ENCODE results near the gene TBKBP1. TPM values are rescaled to one million over a fixed set of nuclear protein-coding genes. Genes with fewer than 3 reads are reported as not detected.
"Not testable (repeated sequence)": the region's sequence is repeated elsewhere in the genome, so short reads cannot be mapped to it uniquely, and the experiment has no call there.

Gene TBKBP1
- total and polyA plus RNA-seq, 9 donors = 14.4 to 37.8 (median 30.0) TPM

- H3K27ac ChIP-seq (ENCODE audit: low read length); H3K4me1 ChIP-seq (ENCODE audit: control insufficient read depth, insufficient read depth, low read length); DNase-seq; H3K36me3 ChIP-seq (ENCODE audit: control insufficient read depth, insufficient read depth, low read length); H3K4me3 ChIP-seq (ENCODE audit: low read length); H3K9me3 ChIP-seq (replicated peaks; ENCODE audit: control insufficient read depth, low read depth, low read length): not testable (repeated sequence)
- WGBS (ENCODE audit: insufficient coverage) = 90% methylated on average over 7 of the region's 12 CpGs
- H3K27me3 ChIP-seq (ENCODE audit: control insufficient read depth, insufficient read depth, low read length) = peaks cover 32% of the 10 kb centered on the region
Observed at GRCh38 chr17:47739945-47740344, 46.0 kb downstream of the TBKBP1 start.

GRCh38 chr17:47741109-47741792, 47.3 kb downstream of the TBKBP1 start:
- H3K4me1 ChIP-seq (ENCODE audit: control insufficient read depth, insufficient read depth, low read length) = peaks cover 4% of the 10 kb centered on the region
- H3K27me3 ChIP-seq (ENCODE audit: control insufficient read depth, insufficient read depth, low read length) = peaks cover 35% of the 10 kb centered on the region
- WGBS (ENCODE audit: insufficient coverage) = 72% methylated on average over 9 of the region's 11 CpGs
- no peaks in the 10 kb centered on the region for H3K9me3 ChIP-seq (replicated peaks; ENCODE audit: control insufficient read depth, low read depth, low read length)
- no peak overlapping the region for H3K4me3 ChIP-seq (ENCODE audit: low read length)
- H3K36me3 ChIP-seq (ENCODE audit: control insufficient read depth, insufficient read depth, low read length) = no peaks in the 10 kb centered on the region
- no peak overlapping the region for H3K27ac ChIP-seq (ENCODE audit: low read length)
- DNase-seq = no peak

GRCh38 chr17:47741793-47742145, 47.8 kb downstream of the TBKBP1 start:
- peaks cover 4% of the 10 kb centered on the region for H3K4me1 ChIP-seq (ENCODE audit: control insufficient read depth, insufficient read depth, low read length)
- no peaks in the 10 kb centered on the region for H3K36me3 ChIP-seq (ENCODE audit: control insufficient read depth, insufficient read depth, low read length)
- no peak overlapping the region for H3K27ac ChIP-seq (ENCODE audit: low read length)
- H3K4me3 ChIP-seq (ENCODE audit: low read length) = no peak overlapping the region
- H3K27me3 ChIP-seq (ENCODE audit: control insufficient read depth, insufficient read depth, low read length) = peaks cover 31% of the 10 kb centered on the region
- H3K9me3 ChIP-seq (replicated peaks; ENCODE audit: control insufficient read depth, low read depth, low read length) = no peaks in the 10 kb centered on the region
- WGBS (ENCODE audit: insufficient coverage) = 58% methylated on average over 7 of the region's 9 CpGs
- DNase-seq = no peak

GRCh38 chr17:47742319-47743181, 48.6 kb downstream of the TBKBP1 start:
- Histone ChIP-seq H3K27me3 (ENCODE audit: control insufficient read depth, insufficient read depth, low read length) (peaks cover 31% of the 10 kb centered on the region), H3K27ac (ENCODE audit: low read length) (no peak overlapping the region), H3K4me1 (ENCODE audit: control insufficient read depth, insufficient read depth, low read length) (peaks cover 4% of the 10 kb centered on the region), H3K9me3 (replicated peaks; ENCODE audit: control insufficient read depth, low read depth, low read length) (no peaks in the 10 kb centered on the region), H3K36me3 (ENCODE audit: control insufficient read depth, insufficient read depth, low read length) (no peaks in the 10 kb centered on the region), H3K4me3 (ENCODE audit: low read length) (no peak overlapping the region)
- no peak for DNase-seq
- WGBS (ENCODE audit: insufficient coverage) = 26% methylated on average over 21 of the region's 26 CpGs

GRCh38 chr17:47744168-47745036, 50.4 kb downstream of the TBKBP1 start:
- no peaks in the 10 kb centered on the region for H3K36me3 ChIP-seq (ENCODE audit: control insufficient read depth, insufficient read depth, low read length)
- H3K4me3 ChIP-seq (ENCODE audit: low read length) = no peak overlapping the region
- H3K4me1 ChIP-seq (ENCODE audit: control insufficient read depth, insufficient read depth, low read length) = peaks cover 4% of the 10 kb centered on the region
- no peak for DNase-seq
- peaks cover 32% of the 10 kb centered on the region for H3K27me3 ChIP-seq (ENCODE audit: control insufficient read depth, insufficient read depth, low read length)
- 50% methylated on average over 8 of the region's 22 CpGs for WGBS (ENCODE audit: insufficient coverage)
- no peaks in the 10 kb centered on the region for H3K9me3 ChIP-seq (replicated peaks; ENCODE audit: control insufficient read depth, low read depth, low read length)
- no peak overlapping the region for H3K27ac ChIP-seq (ENCODE audit: low read length)

- Histone ChIP-seq H3K9me3 (replicated peaks; ENCODE audit: control insufficient read depth, low read depth, low read length) (no peaks in the 10 kb centered on the region), H3K36me3 (ENCODE audit: control insufficient read depth, insufficient read depth, low read length) (no peaks in the 10 kb centered on the region), H3K27ac (ENCODE audit: low read length) (no peak overlapping the region), H3K4me1 (ENCODE audit: control insufficient read depth, insufficient read depth, low read length) (peaks cover 4% of the 10 kb centered on the region), H3K27me3 (ENCODE audit: control insufficient read depth, insufficient read depth, low read length) (peaks cover 34% of the 10 kb centered on the region), H3K4me3 (ENCODE audit: low read length) (no peak overlapping the region)
- 53% methylated on average over 8 of the region's 10 CpGs for WGBS (ENCODE audit: insufficient coverage)
- DNase-seq = no peak
Observed at GRCh38 chr17:47745037-47745380, 51.0 kb downstream of the TBKBP1 start.

GRCh38 chr17:47751471-47751870, 57.5 kb downstream of the TBKBP1 start:
- Histone ChIP-seq H3K27ac (ENCODE audit: low read length) (no peak overlapping the region), H3K9me3 (replicated peaks; ENCODE audit: control insufficient read depth, low read depth, low read length) (peaks cover 2% of the 10 kb centered on the region), H3K4me1 (ENCODE audit: control insufficient read depth, insufficient read depth, low read length) (no peaks in the 10 kb centered on the region), H3K27me3 (ENCODE audit: control insufficient read depth, insufficient read depth, low read length) (peaks cover 10% of the 10 kb centered on the region), H3K36me3 (ENCODE audit: control insufficient read depth, insufficient read depth, low read length) (no peaks in the 10 kb centered on the region), H3K4me3 (ENCODE audit: low read length) (no peak overlapping the region)
- no CpG with 5 or more reads among the region's 3 CpGs for WGBS (ENCODE audit: insufficient coverage)
- no peak for DNase-seq

GRCh38 chr17:47757386-47757785, 63.4 kb downstream of the TBKBP1 start:
- Histone ChIP-seq H3K4me3 (ENCODE audit: low read length) (no peak overlapping the region), H3K36me3 (ENCODE audit: control insufficient read depth, insufficient read depth, low read length) (no peaks in the 10 kb centered on the region), H3K9me3 (replicated peaks; ENCODE audit: control insufficient read depth, low read depth, low read length) (peaks cover 7% of the 10 kb centered on the region), H3K27ac (ENCODE audit: low read length) (no peak overlapping the region), H3K4me1 (ENCODE audit: control insufficient read depth, insufficient read depth, low read length) (no peaks in the 10 kb centered on the region), H3K27me3 (ENCODE audit: control insufficient read depth, insufficient read depth, low read length) (peaks cover 2% of the 10 kb centered on the region)
- no peak for DNase-seq
- WGBS (ENCODE audit: insufficient coverage) = no CpG with 5 or more reads among the region's 1 CpG

- H3K9me3 ChIP-seq (replicated peaks; ENCODE audit: control insufficient read depth, low read depth, low read length) = peaks cover 6% of the 10 kb centered on the region
- no CpG with 5 or more reads among the region's 5 CpGs for WGBS (ENCODE audit: insufficient coverage)
Observed at GRCh38 chr17:47760409-47761140, 66.6 kb downstream of the TBKBP1 start.

More at GRCh38 chr17:47760409-47761140, 66.6 kb downstream of the TBKBP1 start:
- Histone ChIP-seq H3K4me1 (ENCODE audit: control insufficient read depth, insufficient read depth, low read length) (no peaks in the 10 kb centered on the region), H3K4me3 (ENCODE audit: low read length) (no peak overlapping the region), H3K27ac (ENCODE audit: low read length) (no peak overlapping the region), H3K27me3 (ENCODE audit: control insufficient read depth, insufficient read depth, low read length) (peaks cover 2% of the 10 kb centered on the region), H3K36me3 (ENCODE audit: control insufficient read depth, insufficient read depth, low read length) (no peaks in the 10 kb centered on the region)
- DNase-seq = no peak

Measured in muscle of leg (tissue), 11 donors.